A673 (cell line): ENCODE results near the gene NOCT.

Experiments
- CTCF ChIP-seq: fragments of 300-800, 200-600 bp; sonication (generic); conservative IDR thresholded peaks from 2 replicates; pipeline ENCODE4 v1.5.1; 2017; ENCODE audit warnings: low read depth, mild to moderate bottlenecking, antibody characterized with exemption, low read length, moderate library complexity, mixed read lengths
- EZH2 ChIP-seq: fragments of 200-600 bp; sonication (generic); IDR thresholded peaks from 2 replicates; pipeline ENCODE4 v1.6.1; 2017; ENCODE audit warnings: borderline replicate concordance, low read depth, mild to moderate bottlenecking, mixed read lengths, antibody characterized with exemption, low read length; ENCODE audit not compliant: poor library complexity, severe bottlenecking

GRCh38 chr4:138978028-138978585, 37.5 kb upstream of the NOCT start:
- TF ChIP-seq CTCF, result no peak
- TF ChIP-seq EZH2, result no peak
